ENCODE data around the gene AGAP1.

The AGAP1 gene

GRCh38 chr2:235690809-235691450 lies 197.1 kb downstream of the AGAP1 start:
- H3K27me3 ChIP-seq (ENCODE audit: control insufficient read depth, insufficient read depth, low read length, poor library complexity, severe bottlenecking) = no peaks in the 10 kb centered on the region
- H3K9me3 ChIP-seq (ENCODE audit: control insufficient read depth, low read length) = no peaks in the 10 kb centered on the region
- peaks cover 27% of the 10 kb centered on the region for H3K4me1 ChIP-seq (ENCODE audit: control insufficient read depth, insufficient read depth, low read length)
- H3K27ac ChIP-seq (ENCODE audit: insufficient read depth, low read depth, low read length, poor library complexity, severe bottlenecking) = no peak overlapping the region
- H3K36me3 ChIP-seq (ENCODE audit: control insufficient read depth, insufficient read depth, low read length) = no peaks in the 10 kb centered on the region
- H3K4me3 ChIP-seq (ENCODE audit: insufficient read depth, low read depth, low read length) = no peak overlapping the region
- WGBS, 2 experiments = 90 to 91% methylated on average over 14 of the region's 14 CpGs

- WGBS, 2 experiments = 90 to 92% methylated on average over 10 of the region's 10 CpGs
Measured at GRCh38 chr2:235692076-235692475, 198.2 kb downstream of the AGAP1 start.

GRCh38 chr2:235692671-235693171 lies 198.9 kb downstream of the AGAP1 start:
- Histone ChIP-seq H3K27me3 (ENCODE audit: control insufficient read depth, insufficient read depth, low read length, poor library complexity, severe bottlenecking) (no peaks in the 10 kb centered on the region), H3K9me3 (ENCODE audit: control insufficient read depth, low read length) (peaks cover under 1% of the 10 kb centered on the region), H3K4me1 (ENCODE audit: control insufficient read depth, insufficient read depth, low read length) (peaks cover 27% of the 10 kb centered on the region), H3K36me3 (ENCODE audit: control insufficient read depth, insufficient read depth, low read length) (no peaks in the 10 kb centered on the region), H3K4me3 (ENCODE audit: insufficient read depth, low read depth, low read length) (no peak overlapping the region), H3K27ac (ENCODE audit: insufficient read depth, low read depth, low read length, poor library complexity, severe bottlenecking) (no peak overlapping the region)
- 89 to 92% methylated on average over 15 of the region's 15 CpGs for WGBS, 2 experiments

More at GRCh38 chr2:235692076-235692475, 198.2 kb downstream of the AGAP1 start:
- no peak overlapping the region for H3K4me3 ChIP-seq (ENCODE audit: insufficient read depth, low read depth, low read length)
- H3K27ac ChIP-seq (ENCODE audit: insufficient read depth, low read depth, low read length, poor library complexity, severe bottlenecking) = no peak overlapping the region
- H3K9me3 ChIP-seq (ENCODE audit: control insufficient read depth, low read length) = no peaks in the 10 kb centered on the region
- no peaks in the 10 kb centered on the region for H3K36me3 ChIP-seq (ENCODE audit: control insufficient read depth, insufficient read depth, low read length)
- H3K27me3 ChIP-seq (ENCODE audit: control insufficient read depth, insufficient read depth, low read length, poor library complexity, severe bottlenecking) = no peaks in the 10 kb centered on the region
- peaks cover 27% of the 10 kb centered on the region for H3K4me1 ChIP-seq (ENCODE audit: control insufficient read depth, insufficient read depth, low read length)

GRCh38 chr2:235693279-235693678 lies 199.4 kb downstream of the AGAP1 start:
- WGBS, 2 experiments = 88 to 92% methylated on average over 10 of the region's 10 CpGs
- no peaks in the 10 kb centered on the region for H3K36me3 ChIP-seq (ENCODE audit: control insufficient read depth, insufficient read depth, low read length)
- H3K9me3 ChIP-seq (ENCODE audit: control insufficient read depth, low read length) = peaks cover 2% of the 10 kb centered on the region
- H3K27me3 ChIP-seq (ENCODE audit: control insufficient read depth, insufficient read depth, low read length, poor library complexity, severe bottlenecking) = no peaks in the 10 kb centered on the region
- H3K4me1 ChIP-seq (ENCODE audit: control insufficient read depth, insufficient read depth, low read length) = peaks cover 27% of the 10 kb centered on the region
- H3K4me3 ChIP-seq (ENCODE audit: insufficient read depth, low read depth, low read length) = no peak overlapping the region
- H3K27ac ChIP-seq (ENCODE audit: insufficient read depth, low read depth, low read length, poor library complexity, severe bottlenecking) = no peak overlapping the region

- Histone ChIP-seq H3K9me3 (ENCODE audit: control insufficient read depth, low read length) (peaks cover 2% of the 10 kb centered on the region), H3K4me3 (ENCODE audit: insufficient read depth, low read depth, low read length) (no peak overlapping the region), H3K27me3 (ENCODE audit: control insufficient read depth, insufficient read depth, low read length, poor library complexity, severe bottlenecking) (no peaks in the 10 kb centered on the region), H3K27ac (ENCODE audit: insufficient read depth, low read depth, low read length, poor library complexity, severe bottlenecking) (no peak overlapping the region), H3K4me1 (ENCODE audit: control insufficient read depth, insufficient read depth, low read length) (peaks cover 32% of the 10 kb centered on the region), H3K36me3 (ENCODE audit: control insufficient read depth, insufficient read depth, low read length) (no peaks in the 10 kb centered on the region)
- WGBS, 2 experiments = 89 to 92% methylated on average over 15 to 16 of the region's 17 CpGs
Measured at GRCh38 chr2:235694721-235695601, 201.1 kb downstream of the AGAP1 start.

- Histone ChIP-seq H3K9me3 (ENCODE audit: control insufficient read depth, low read length) (peaks cover 2% of the 10 kb centered on the region), H3K27ac (ENCODE audit: insufficient read depth, low read depth, low read length, poor library complexity, severe bottlenecking) (no peak overlapping the region), H3K4me3 (ENCODE audit: insufficient read depth, low read depth, low read length) (no peak overlapping the region), H3K36me3 (ENCODE audit: control insufficient read depth, insufficient read depth, low read length) (no peaks in the 10 kb centered on the region), H3K27me3 (ENCODE audit: control insufficient read depth, insufficient read depth, low read length, poor library complexity, severe bottlenecking) (no peaks in the 10 kb centered on the region), H3K4me1 (ENCODE audit: control insufficient read depth, insufficient read depth, low read length) (peaks cover 36% of the 10 kb centered on the region)
- 91 to 94% methylated on average over 3 of the region's 3 CpGs for WGBS, 2 experiments
Measured at GRCh38 chr2:235695602-235695895, 201.7 kb downstream of the AGAP1 start.

GRCh38 chr2:235697041-235697440 lies 203.2 kb downstream of the AGAP1 start:
- H3K27ac ChIP-seq (ENCODE audit: insufficient read depth, low read depth, low read length, poor library complexity, severe bottlenecking) = no peak overlapping the region
- no peaks in the 10 kb centered on the region for H3K27me3 ChIP-seq (ENCODE audit: control insufficient read depth, insufficient read depth, low read length, poor library complexity, severe bottlenecking)
- WGBS, 2 experiments = 96 to 97% methylated on average over 8 of the region's 8 CpGs

GRCh38 chr2:235698028-235698427 lies 204.2 kb downstream of the AGAP1 start:
- WGBS, 2 experiments = 94% methylated on average over 9 of the region's 9 CpGs
- no peak overlapping the region for H3K4me3 ChIP-seq (ENCODE audit: insufficient read depth, low read depth, low read length)

More at GRCh38 chr2:235697041-235697440, 203.2 kb downstream of the AGAP1 start:
- Histone ChIP-seq H3K4me1 (ENCODE audit: control insufficient read depth, insufficient read depth, low read length) (peaks cover 29% of the 10 kb centered on the region), H3K4me3 (ENCODE audit: insufficient read depth, low read depth, low read length) (no peak overlapping the region), H3K36me3 (ENCODE audit: control insufficient read depth, insufficient read depth, low read length) (no peaks in the 10 kb centered on the region), H3K9me3 (ENCODE audit: control insufficient read depth, low read length) (peaks cover 2% of the 10 kb centered on the region)

GRCh38 chr2:235698491-235698890 lies 204.6 kb downstream of the AGAP1 start:
- Histone ChIP-seq H3K27ac (ENCODE audit: insufficient read depth, low read depth, low read length, poor library complexity, severe bottlenecking) (no peak overlapping the region), H3K4me3 (ENCODE audit: insufficient read depth, low read depth, low read length) (no peak overlapping the region), H3K27me3 (ENCODE audit: control insufficient read depth, insufficient read depth, low read length, poor library complexity, severe bottlenecking) (no peaks in the 10 kb centered on the region), H3K4me1 (ENCODE audit: control insufficient read depth, insufficient read depth, low read length) (peaks cover 27% of the 10 kb centered on the region), H3K9me3 (ENCODE audit: control insufficient read depth, low read length) (peaks cover 2% of the 10 kb centered on the region), H3K36me3 (ENCODE audit: control insufficient read depth, insufficient read depth, low read length) (no peaks in the 10 kb centered on the region)
- 88 to 98% methylated on average over 6 to 7 of the region's 7 CpGs for WGBS, 2 experiments

More at GRCh38 chr2:235698028-235698427, 204.2 kb downstream of the AGAP1 start:
- H3K27ac ChIP-seq (ENCODE audit: insufficient read depth, low read depth, low read length, poor library complexity, severe bottlenecking) = no peak overlapping the region
- peaks cover 26% of the 10 kb centered on the region for H3K4me1 ChIP-seq (ENCODE audit: control insufficient read depth, insufficient read depth, low read length)
- H3K27me3 ChIP-seq (ENCODE audit: control insufficient read depth, insufficient read depth, low read length, poor library complexity, severe bottlenecking) = no peaks in the 10 kb centered on the region
- no peaks in the 10 kb centered on the region for H3K36me3 ChIP-seq (ENCODE audit: control insufficient read depth, insufficient read depth, low read length)
- H3K9me3 ChIP-seq (ENCODE audit: control insufficient read depth, low read length) = peaks cover 2% of the 10 kb centered on the region

- Histone ChIP-seq H3K4me3 (ENCODE audit: insufficient read depth, low read depth, low read length) (no peak overlapping the region), H3K27ac (ENCODE audit: insufficient read depth, low read depth, low read length, poor library complexity, severe bottlenecking) (no peak overlapping the region), H3K9me3 (ENCODE audit: control insufficient read depth, low read length) (peaks cover 2% of the 10 kb centered on the region), H3K27me3 (ENCODE audit: control insufficient read depth, insufficient read depth, low read length, poor library complexity, severe bottlenecking) (no peaks in the 10 kb centered on the region), H3K4me1 (ENCODE audit: control insufficient read depth, insufficient read depth, low read length) (peaks cover 27% of the 10 kb centered on the region), H3K36me3 (ENCODE audit: control insufficient read depth, insufficient read depth, low read length) (no peaks in the 10 kb centered on the region)
- 91 to 92% methylated on average over 5 of the region's 5 CpGs for WGBS, 2 experiments
Measured at GRCh38 chr2:235699576-235699975, 205.7 kb downstream of the AGAP1 start.
